A549 (cell line): ENCODE measurements around the gene OR2F2. TPM values are rescaled to one million over a fixed set of nuclear protein-coding genes. Genes with fewer than 3 reads are reported as not detected.

Experiments used
- ATAC-seq, 2 experiments: fragments of 200-7000 bp in 1 of 2; fragments of >200 bp in 1 of 2; cut with Nextera tagmentation in 1 of 2; cut with Tn5 transposase in 1 of 2; 3 replicates each; pipeline versions ENCODE4 v1.8.0 to v1.9.1; 2018 to 2020; ENCODE audit warnings: mild to moderate bottlenecking in 1 of 2, moderate library complexity in 1 of 2
- CTCF ChIA-PET: fragments of 300-600 bp; sonication (Branson Sonifier 250); formaldehyde crosslinking; extraction: SDS; loops from one replicate; lab custom pipeline; 2021; ENCODE audit warnings: antibody characterized with exemption, inconsistent platforms; lab: Yijun Ruan, JAX
- POLR2A ChIA-PET: fragments of 350-600 bp; formaldehyde crosslinking; extraction: SDS; loops from one replicate; lab custom pipeline; 2021; ENCODE audit warnings: antibody characterized with exemption, inconsistent platforms; lab: Yijun Ruan, JAX
- DNase-seq, 2 experiments: peaks; one replicate each; pipeline versions ENCODE4 v3.0.0 to v3.0.0-alpha.2; 2011 to 2016; ENCODE audit warnings: low read depth in 1 of 2, low spot score in 1 of 2
- FAIRE-seq: peaks from 2 replicates; lab custom pipeline; 2011; peaks lifted over from hg19 to GRCh38; lab: Jason Lieb, UNC
- H3K27ac ChIP-seq, 2 experiments: fragments of >200 bp; sonication (Bioruptor Twin); formaldehyde crosslinking; 3 replicates each; pipeline ENCODE4 v1.5.1; 2016 to 2017
- H3K4me1 ChIP-seq: fragments of >200 bp; sonication (Bioruptor Twin); formaldehyde crosslinking; 3 replicates; pipeline ENCODE4 v1.6.1; 2016
- H3K4me2 ChIP-seq: fragments of >200 bp; sonication (Bioruptor Twin); formaldehyde crosslinking; 3 replicates; pipeline ENCODE4 v1.6.1; 2016
- H3K4me3 ChIP-seq: fragments of >200 bp; sonication (Bioruptor Twin); formaldehyde crosslinking; 3 replicates; pipeline ENCODE4 v1.5.1; 2016
- H3K9me3 ChIP-seq: fragments of >200 bp; sonication (Bioruptor Twin); formaldehyde crosslinking; 3 replicates; pipeline ENCODE4 v1.6.1; 2016
- ATOH8 ChIP-seq: fragments of 250-450 bp; sonication (Bioruptor Pico); IDR thresholded peaks from 2 replicates; pipeline ENCODE4 v1.5.0; 2020; ENCODE audit warnings: low read depth, mild to moderate bottlenecking, moderate library complexity
- BHLHE40 ChIP-seq: IDR thresholded peaks from 2 replicates; pipeline ENCODE4 v1.6.1; 2012; ENCODE audit warnings: low read depth, low read length, inconsistent platforms
- CEBPB ChIP-seq, 2 experiments: fragments of >200 bp in 1 of 2; sonication (Bioruptor Twin) in 1 of 2; formaldehyde crosslinking in 1 of 2; IDR thresholded peaks; 2 replicates each; pipeline ENCODE4 v1.6.1; 2012 to 2016
- CHD2 ChIP-seq: fragments of 150-350 bp; IDR thresholded peaks from 2 replicates; pipeline ENCODE4 v1.6.1; 2014; ENCODE audit warnings: low read length; ENCODE audit not compliant: partially characterized antibody
- CTCF ChIP-seq: fragments of >200 bp; sonication (Bioruptor Twin); formaldehyde crosslinking; IDR thresholded peaks from 3 replicates; pipeline ENCODE4 v1.5.1; 2016
- EHF ChIP-seq: fragments of 250-450 bp; sonication (Bioruptor Pico); IDR thresholded peaks from 2 replicates; pipeline ENCODE4 v1.5.0; 2020; ENCODE audit warnings: mild to moderate bottlenecking
- FOSB ChIP-seq: fragments of 250-450 bp; sonication (Bioruptor Pico); IDR thresholded peaks from 2 replicates; pipeline ENCODE4 v1.5.0; 2020; ENCODE audit warnings: mild to moderate bottlenecking, moderate library complexity
- FOSL2 ChIP-seq, 2 experiments: fragments of 450-650 bp in 1 of 2; fragments of >200 bp in 1 of 2; sonication (Bioruptor Twin) in 1 of 2; formaldehyde crosslinking; IDR thresholded peaks; 2 replicates each; pipeline versions ENCODE4 v1.5.0 to v1.6.1; 2016 to 2020; ENCODE audit warnings: mild to moderate bottlenecking in 1 of 2, moderate library complexity in 1 of 2
- FOXS1 ChIP-seq: fragments of 250-450 bp; sonication (Bioruptor Pico); IDR thresholded peaks from 2 replicates; pipeline ENCODE4 v1.5.0; 2020; ENCODE audit warnings: mild to moderate bottlenecking, moderate library complexity
- HEYL ChIP-seq: fragments of 250-450 bp; sonication (Bioruptor Pico); IDR thresholded peaks from 2 replicates; pipeline ENCODE4 v1.8.0; 2021; ENCODE audit warnings: mild to moderate bottlenecking, moderate library complexity
- HOXA7 ChIP-seq: fragments of 250-450 bp; sonication (Bioruptor Pico); IDR thresholded peaks from 2 replicates; pipeline ENCODE4 v1.5.0; 2020; ENCODE audit warnings: mild to moderate bottlenecking, moderate library complexity
- JUN ChIP-seq, 2 experiments: fragments of >200 bp; sonication (Bioruptor Twin); formaldehyde crosslinking; IDR thresholded peaks; 2 replicates in 1 of 2; 3 replicates in 1 of 2; pipeline ENCODE4 v1.6.1; 2016 to 2017
- JUNB ChIP-seq: fragments of >200 bp; sonication (Bioruptor Twin); formaldehyde crosslinking; IDR thresholded peaks from 2 replicates; pipeline ENCODE4 v1.6.1; 2016
- KDM1A ChIP-seq: fragments of 200-600 bp; sonication (generic); IDR thresholded peaks from 2 replicates; pipeline ENCODE4 v1.6.1; 2016; ENCODE audit warnings: low read depth, mild to moderate bottlenecking
- MAZ ChIP-seq: fragments of 150-350 bp; IDR thresholded peaks from 2 replicates; pipeline ENCODE4 v1.6.1; 2014; ENCODE audit warnings: antibody characterized with exemption, low read depth, low read length, borderline replicate concordance
- MYC ChIP-seq: IDR thresholded peaks from 2 replicates; pipeline ENCODE4 v1.6.1; 2012; ENCODE audit warnings: mild to moderate bottlenecking, inconsistent platforms, low read length, improper control_type of control experiment, borderline replicate concordance
- NFE2L2 ChIP-seq: fragments of 150-350 bp; conservative IDR thresholded peaks from 2 replicates; pipeline ENCODE4 v1.6.1; 2014; ENCODE audit warnings: low read length
- NR3C1 ChIP-seq: fragments of >200 bp; sonication (Bioruptor Twin); formaldehyde crosslinking; IDR thresholded peaks from 3 replicates; pipeline ENCODE4 v1.6.1; 2017
- PBX3 ChIP-seq: IDR thresholded peaks from 2 replicates; pipeline ENCODE4 v1.6.1; 2012
- RAD21 ChIP-seq, 2 experiments: fragments of >200 bp in 1 of 2; sonication (Bioruptor Twin) in 1 of 2; formaldehyde crosslinking in 1 of 2; IDR thresholded peaks in 1 of 2; conservative IDR thresholded peaks in 1 of 2; 2 replicates in 1 of 2; 3 replicates in 1 of 2; pipeline ENCODE4 v1.6.1; 2012 to 2018; ENCODE audit warnings: inconsistent platforms in 1 of 2
- RNF2 ChIP-seq: fragments of 200-600 bp; sonication (generic); IDR thresholded peaks from 2 replicates; pipeline ENCODE4 v1.6.1; 2016; ENCODE audit warnings: low read depth, mild to moderate bottlenecking, antibody characterized with exemption, moderate library complexity, borderline replicate concordance
- SREBF2 ChIP-seq: fragments of 450-650 bp; IDR thresholded peaks from 2 replicates; pipeline ENCODE4 v1.6.1; 2014; ENCODE audit warnings: mild to moderate bottlenecking, moderate library complexity
- ZSCAN20 ChIP-seq: fragments of 250-450 bp; sonication (Bioruptor Pico); IDR thresholded peaks from 2 replicates; pipeline ENCODE4 v1.8.0; 2022; ENCODE audit warnings: mild to moderate bottlenecking, moderate library complexity
- WGBS: methylation state at CpG from one replicate; pipeline ENCODE4 v1.1.6; 2017; ENCODE audit errors: missing lambda C conversion rate; 5-methylcytosine and 5-hydroxymethylcytosine counted together
- polyA plus RNA-seq, 4 experiments: library from polyadenylated mRNA; depleted of rRNA in 3 of 4; stranded (reverse); fragments of >200 nt; fragmentation: RNase III in 1 of 4; extraction: RNeasy Plus Mini Kit Qiagen cat#74134 plus additional on column Dnase treatment in 1 of 4; gene quantifications; 2 replicates in 3 of 4; 3 replicates in 1 of 4; pipeline ENCODE4 v1.2.3, GENCODE V29; 2011 to 2017
- TF ChIP-seq, protein P1 (sequence below): IDR thresholded peaks from 2 replicates; pipeline ENCODE4 v1.6.1; 2012
- TF ChIP-seq, protein P2 (sequence below): fragments of >200 bp; sonication (Bioruptor Twin); formaldehyde crosslinking; IDR thresholded peaks from 2 replicates; pipeline ENCODE4 v1.6.1; 2016
- TF ChIP-seq, protein P3 (sequence below): IDR thresholded peaks from 2 replicates; pipeline ENCODE4 v1.6.1; 2012; ENCODE audit warnings: low read depth, borderline replicate concordance
- TF ChIP-seq, protein P4 (sequence below): fragments of 150-350 bp; IDR thresholded peaks from 2 replicates; pipeline ENCODE4 v1.6.1; 2014; ENCODE audit warnings: low read depth, mild to moderate bottlenecking, low read length

Gene OR2F2
- polyA plus RNA-seq, 2 of the 4 experiments (the other 2 are of a cell fraction) = not detected

DNA sequence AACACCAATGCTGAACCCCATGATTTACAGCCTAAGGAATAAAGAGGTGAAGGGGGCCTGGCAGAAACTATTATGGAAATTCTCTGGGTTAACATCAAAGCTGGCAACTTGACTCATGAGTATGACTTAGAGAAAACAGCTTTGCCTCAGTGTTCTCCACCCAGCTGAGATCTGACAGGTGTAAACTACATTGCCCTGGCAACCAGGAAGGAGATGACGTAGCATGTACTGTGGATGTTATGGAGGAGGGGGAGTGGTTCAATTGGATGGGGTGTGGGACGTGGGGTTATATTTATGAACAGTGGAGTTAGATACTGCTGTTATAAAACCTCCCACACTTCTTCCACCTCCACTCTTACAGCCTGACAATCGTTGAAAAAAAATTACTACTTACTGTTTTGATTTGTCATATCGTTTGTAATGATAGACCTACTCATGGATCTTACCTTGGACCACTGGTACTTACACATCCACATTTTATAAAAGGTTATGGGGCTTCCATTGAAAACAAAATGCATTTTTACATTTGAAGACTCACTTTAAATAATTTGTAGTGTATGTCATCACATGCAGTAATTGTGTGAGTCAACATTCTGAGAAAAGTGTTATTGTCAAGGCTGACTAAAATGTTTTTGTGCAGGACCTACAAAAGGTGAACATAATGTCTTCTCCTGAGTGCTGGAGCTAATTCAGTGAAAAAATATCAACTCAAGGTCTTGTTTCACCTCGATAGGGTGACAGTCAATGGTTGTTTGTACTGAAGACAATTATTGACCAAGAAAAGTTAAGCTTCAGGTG is 26.0 kb downstream of the OR2F2 start:
- 17% methylated on average over 5 of the region's 5 CpGs for WGBS
- FAIRE-seq (no peak), ATAC-seq (no peak), DNase-seq (no peak)
- ChIA-PET POLR2A (no interaction called here), CTCF (no interaction called here)
- no peaks in the 10 kb centered on the region for H3K9me3 ChIP-seq
- no peak overlapping the region for H3K27ac ChIP-seq
- peaks cover 11% of the 10 kb centered on the region; the same call in 2 of the 3 replicates for H3K4me1 ChIP-seq
- TF ChIP-seq FOSB (CRISPR knock-in tag) (no peak), ATOH8 (no peak), HOXA7 (CRISPR knock-in tag) (no peak), FOXS1 (CRISPR knock-in tag) (no peak), CEBPB (IDR thresholded peaks at IDR 0.05) (no peak), PBX3 (no peak), HEYL (CRISPR knock-in tag) (no peak), MAZ (no peak)
- TF ChIP-seq, protein P1, sequence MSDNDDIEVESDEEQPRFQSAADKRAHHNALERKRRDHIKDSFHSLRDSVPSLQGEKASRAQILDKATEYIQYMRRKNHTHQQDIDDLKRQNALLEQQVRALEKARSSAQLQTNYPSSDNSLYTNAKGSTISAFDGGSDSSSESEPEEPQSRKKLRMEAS = no peak
- H3K4me2 ChIP-seq = no peak overlapping the region
- no peak overlapping the region for H3K4me3 ChIP-seq

GRCh38 chr7:143965280-143965679 is 30.2 kb downstream of the OR2F2 start:
- FAIRE-seq = no peak
- CTCF ChIA-PET = no interaction called here
- Histone ChIP-seq H3K4me1 (peaks cover 11% of the 10 kb centered on the region; the same call in 2 of the 3 replicates), H3K9me3 (no peaks in the 10 kb centered on the region), H3K27ac (peak overlapping the region in 1 of 2 experiments; percentile 44; a peak in 1 of 6 replicates), H3K4me3 (no peak overlapping the region), H3K4me2 (peak overlapping the region; percentile 42; the same call in 2 of the 3 replicates)
- ATAC-seq = peak; percentile 39 to 85; a peak in 4 of 6 replicates
- TF ChIP-seq MYC (no peak), RNF2 (no peak), CHD2 (no peak), NFE2L2 (no peak), NR3C1 (no peak), EHF (CRISPR knock-in tag) (no peak), JUNB (no peak), CTCF (no peak), RAD21 (conservative IDR thresholded peaks at IDR 0.05 in 1 of 2, IDR thresholded peaks at IDR 0.05 in 1 of 2) (no peak), SREBF2 (no peak), JUN (IDR thresholded peaks at IDR 0.05) (no peak), FOSL2 (IDR thresholded peaks at IDR 0.05) (no peak), FOSL2 (CRISPR knock-in tag; IDR thresholded peaks at IDR 0.05) (no peak), ZSCAN20 (CRISPR knock-in tag) (no peak), KDM1A (no peak), BHLHE40 (no peak), HEYL (CRISPR knock-in tag) (no peak)
- TF ChIP-seq, protein P2, sequence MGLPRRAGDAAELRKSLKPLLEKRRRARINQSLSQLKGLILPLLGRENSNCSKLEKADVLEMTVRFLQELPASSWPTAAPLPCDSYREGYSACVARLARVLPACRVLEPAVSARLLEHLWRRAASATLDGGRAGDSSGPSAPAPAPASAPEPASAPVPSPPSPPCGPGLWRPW = no peak
- TF ChIP-seq, protein P3, sequence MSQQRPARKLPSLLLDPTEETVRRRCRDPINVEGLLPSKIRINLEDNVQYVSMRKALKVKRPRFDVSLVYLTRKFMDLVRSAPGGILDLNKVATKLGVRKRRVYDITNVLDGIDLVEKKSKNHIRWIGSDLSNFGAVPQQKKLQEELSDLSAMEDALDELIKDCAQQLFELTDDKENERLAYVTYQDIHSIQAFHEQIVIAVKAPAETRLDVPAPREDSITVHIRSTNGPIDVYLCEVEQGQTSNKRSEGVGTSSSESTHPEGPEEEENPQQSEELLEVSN = no peak
- TF ChIP-seq, protein P4, sequence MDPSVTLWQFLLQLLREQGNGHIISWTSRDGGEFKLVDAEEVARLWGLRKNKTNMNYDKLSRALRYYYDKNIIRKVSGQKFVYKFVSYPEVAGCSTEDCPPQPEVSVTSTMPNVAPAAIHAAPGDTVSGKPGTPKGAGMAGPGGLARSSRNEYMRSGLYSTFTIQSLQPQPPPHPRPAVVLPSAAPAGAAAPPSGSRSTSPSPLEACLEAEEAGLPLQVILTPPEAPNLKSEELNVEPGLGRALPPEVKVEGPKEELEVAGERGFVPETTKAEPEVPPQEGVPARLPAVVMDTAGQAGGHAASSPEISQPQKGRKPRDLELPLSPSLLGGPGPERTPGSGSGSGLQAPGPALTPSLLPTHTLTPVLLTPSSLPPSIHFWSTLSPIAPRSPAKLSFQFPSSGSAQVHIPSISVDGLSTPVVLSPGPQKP = no peak
- DNase-seq = peak in 1 of 2 experiments; percentile 36
- POLR2A ChIA-PET = no interaction called here
- 11% methylated on average over 2 of the region's 2 CpGs for WGBS
